ENCODE results near the gene S100A7.
"Not testable (repeated sequence)": the region's sequence is repeated elsewhere in the genome, so short reads cannot be mapped to it uniquely, and the experiment has no call there.

The S100A7 gene

GRCh38 chr1:153459655-153460054 lies 796 bp downstream of the S100A7 start:
- in situ Hi-C loops (cut with HindIII; ENCODE audit: low pct_ligation_motif_present, low sequenced_read_pairs), result no loop called here
- Histone ChIP-seq H3K4me3 (ENCODE audit: low read depth, low read length) (no peak overlapping the region), H3K36me3 (replicated peaks) (no peaks in the 10 kb centered on the region), H3K27ac (no peak overlapping the region), H3K27me3 (replicated peaks) (no peaks in the 10 kb centered on the region)
- TF ChIP-seq, protein P1, sequence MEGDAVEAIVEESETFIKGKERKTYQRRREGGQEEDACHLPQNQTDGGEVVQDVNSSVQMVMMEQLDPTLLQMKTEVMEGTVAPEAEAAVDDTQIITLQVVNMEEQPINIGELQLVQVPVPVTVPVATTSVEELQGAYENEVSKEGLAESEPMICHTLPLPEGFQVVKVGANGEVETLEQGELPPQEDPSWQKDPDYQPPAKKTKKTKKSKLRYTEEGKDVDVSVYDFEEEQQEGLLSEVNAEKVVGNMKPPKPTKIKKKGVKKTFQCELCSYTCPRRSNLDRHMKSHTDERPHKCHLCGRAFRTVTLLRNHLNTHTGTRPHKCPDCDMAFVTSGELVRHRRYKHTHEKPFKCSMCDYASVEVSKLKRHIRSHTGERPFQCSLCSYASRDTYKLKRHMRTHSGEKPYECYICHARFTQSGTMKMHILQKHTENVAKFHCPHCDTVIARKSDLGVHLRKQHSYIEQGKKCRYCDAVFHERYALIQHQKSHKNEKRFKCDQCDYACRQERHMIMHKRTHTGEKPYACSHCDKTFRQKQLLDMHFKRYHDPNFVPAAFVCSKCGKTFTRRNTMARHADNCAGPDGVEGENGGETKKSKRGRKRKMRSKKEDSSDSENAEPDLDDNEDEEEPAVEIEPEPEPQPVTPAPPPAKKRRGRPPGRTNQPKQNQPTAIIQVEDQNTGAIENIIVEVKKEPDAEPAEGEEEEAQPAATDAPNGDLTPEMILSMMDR (IDR thresholded peaks at IDR 0.05; ENCODE audit: low read depth, low read length, missing control alignments), result no peak
- DNase-seq, result no peak

GRCh38 chr1:153456396-153456795 lies 4.1 kb downstream of the S100A7 start:
- no peak for DNase-seq
- Histone ChIP-seq H3K27ac (no peak overlapping the region), H3K4me3 (ENCODE audit: low read depth, low read length) (no peak overlapping the region), H3K27me3 (replicated peaks) (no peaks in the 10 kb centered on the region), H3K36me3 (replicated peaks) (no peaks in the 10 kb centered on the region)
- in situ Hi-C loops (cut with HindIII; ENCODE audit: low pct_ligation_motif_present, low sequenced_read_pairs), result no loop called here
- TF ChIP-seq, protein P1 (IDR thresholded peaks at IDR 0.05; ENCODE audit: low read depth, low read length, missing control alignments), result no peak

GRCh38 chr1:153448851-153449250 lies 11.6 kb downstream of the S100A7 start:
- H3K36me3 ChIP-seq (replicated peaks); H3K27me3 ChIP-seq (replicated peaks); H3K27ac ChIP-seq; H3K4me3 ChIP-seq (ENCODE audit: low read depth, low read length); DNase-seq; in situ Hi-C loops (cut with HindIII; ENCODE audit: low pct_ligation_motif_present, low sequenced_read_pairs): not testable (repeated sequence)

GRCh38 chr1:153447498-153448170 lies 12.8 kb downstream of the S100A7 start:
- in situ Hi-C loops (cut with HindIII; ENCODE audit: low pct_ligation_motif_present, low sequenced_read_pairs), result no loop called here

DNA sequence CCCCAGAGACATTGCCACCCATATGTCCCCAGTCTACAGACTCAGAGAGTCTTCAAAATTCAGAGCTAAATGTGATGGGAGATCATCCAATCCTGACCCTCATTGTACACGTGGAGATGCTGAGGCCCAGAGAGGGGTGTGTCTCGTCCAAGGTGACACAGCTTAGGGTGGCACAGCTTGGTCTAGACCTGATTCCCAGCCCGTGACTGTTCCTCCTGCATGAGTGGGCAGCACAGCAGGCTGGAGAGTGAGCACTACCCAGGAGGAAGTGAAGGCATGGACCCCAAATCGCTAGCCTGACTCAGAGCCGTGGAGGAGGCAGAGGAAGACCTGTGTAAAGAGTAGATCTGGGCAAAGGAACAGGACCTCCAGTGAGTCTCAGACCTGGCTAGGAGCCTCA lies 16.4 kb downstream of the S100A7 start:
- Histone ChIP-seq H3K27me3 (replicated peaks) (no peaks in the 10 kb centered on the region), H3K4me3 (ENCODE audit: low read depth, low read length) (no peak overlapping the region), H3K27ac (no peak overlapping the region), H3K36me3 (replicated peaks) (no peaks in the 10 kb centered on the region)
- TF ChIP-seq, protein P1 (IDR thresholded peaks at IDR 0.05; ENCODE audit: low read depth, low read length, missing control alignments), result no peak
- DNase-seq, result no peak
- in situ Hi-C loops (cut with HindIII; ENCODE audit: low pct_ligation_motif_present, low sequenced_read_pairs), result no loop called here

More at GRCh38 chr1:153447498-153448170, 12.8 kb downstream of the S100A7 start:
- TF ChIP-seq, protein P1 (IDR thresholded peaks at IDR 0.05; ENCODE audit: low read depth, low read length, missing control alignments), result no peak
- peak; percentile 38 for DNase-seq
- Histone ChIP-seq H3K36me3 (replicated peaks) (no peaks in the 10 kb centered on the region), H3K27ac (no peak overlapping the region), H3K27me3 (replicated peaks) (no peaks in the 10 kb centered on the region), H3K4me3 (ENCODE audit: low read depth, low read length) (no peak overlapping the region)

GRCh38 chr1:153443486-153443885 lies 17.0 kb downstream of the S100A7 start:
- DNase-seq, result no peak
- TF ChIP-seq, protein P1 (IDR thresholded peaks at IDR 0.05; ENCODE audit: low read depth, low read length, missing control alignments), result no peak
- Histone ChIP-seq H3K27ac (no peak overlapping the region), H3K4me3 (ENCODE audit: low read depth, low read length) (no peak overlapping the region), H3K27me3 (replicated peaks) (no peaks in the 10 kb centered on the region), H3K36me3 (replicated peaks) (no peaks in the 10 kb centered on the region)
- in situ Hi-C loops (cut with HindIII; ENCODE audit: low pct_ligation_motif_present, low sequenced_read_pairs), result no loop called here
